Limb (tissue), 2 donors: ENCODE data around the gene ATP1A2.

Experiments used
- DNase-seq, 2 donors: peaks; one replicate each; pipeline ENCODE4 v3.0.0-alpha.2; 2016; ENCODE audit errors: extremely low spot score in 2 of 2

Gene ATP1A2

DNA sequence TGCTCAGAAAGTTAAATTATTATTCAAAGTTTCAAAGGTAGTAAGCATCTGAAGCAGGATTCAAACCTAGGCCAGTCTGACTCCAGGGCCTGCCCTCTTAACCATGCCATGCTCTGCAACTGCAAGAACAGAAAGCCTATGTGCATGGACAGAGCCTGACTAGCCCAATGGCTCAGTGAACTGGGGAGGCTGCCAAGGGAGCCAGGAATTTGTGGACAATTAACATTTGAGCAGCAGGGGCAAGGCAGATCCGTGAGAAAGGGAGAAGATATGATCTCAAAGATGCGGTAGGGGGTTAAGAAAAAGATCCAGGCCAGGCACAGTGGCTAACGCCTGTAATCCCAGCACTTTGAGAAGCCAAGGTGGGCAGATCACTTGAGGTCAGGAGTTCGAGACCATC, 29.4 kb downstream of the ATP1A2 start:
- no peak for DNase-seq

DNA sequence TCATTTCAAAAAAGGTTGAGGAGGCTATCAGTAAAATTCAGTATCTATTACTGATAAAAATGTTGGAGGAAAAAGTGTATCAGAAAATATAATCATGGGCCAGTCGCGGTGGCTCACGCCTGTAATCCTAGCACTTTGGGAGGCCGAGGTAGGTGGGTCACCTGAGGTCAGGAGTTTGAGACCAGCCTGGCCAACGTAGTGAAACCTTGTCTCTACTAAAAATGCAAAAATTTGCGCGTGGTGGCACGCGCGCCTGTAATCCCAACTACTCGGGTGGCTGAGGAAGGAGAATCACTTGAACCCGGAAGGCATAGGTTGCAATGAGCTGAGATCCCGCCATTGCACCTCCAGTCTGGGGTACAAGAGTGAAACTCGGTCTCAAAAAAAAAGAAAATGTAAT, 30.5 kb downstream of the ATP1A2 start:
- DNase-seq = no peak

DNA sequence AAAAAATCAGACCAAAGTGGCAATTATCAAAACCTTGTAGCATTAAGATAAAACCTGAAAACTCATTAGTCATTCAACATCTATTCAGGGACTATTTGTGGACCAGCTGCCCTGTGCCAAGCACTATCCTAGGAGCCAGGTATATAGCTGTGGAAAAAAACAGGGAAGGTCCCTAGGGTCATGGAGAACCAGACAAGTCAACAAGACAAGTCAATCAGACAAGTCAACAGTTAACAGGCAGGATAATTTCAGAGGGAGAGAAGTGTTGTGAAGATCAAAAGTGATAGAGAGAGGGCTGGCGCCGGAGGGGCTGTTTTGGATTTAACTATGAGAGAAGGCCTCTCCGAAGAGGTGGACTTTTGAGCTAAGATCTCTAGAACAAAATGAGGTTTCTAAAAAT, 32.6 kb downstream of the ATP1A2 start:
- no peak for DNase-seq

DNA sequence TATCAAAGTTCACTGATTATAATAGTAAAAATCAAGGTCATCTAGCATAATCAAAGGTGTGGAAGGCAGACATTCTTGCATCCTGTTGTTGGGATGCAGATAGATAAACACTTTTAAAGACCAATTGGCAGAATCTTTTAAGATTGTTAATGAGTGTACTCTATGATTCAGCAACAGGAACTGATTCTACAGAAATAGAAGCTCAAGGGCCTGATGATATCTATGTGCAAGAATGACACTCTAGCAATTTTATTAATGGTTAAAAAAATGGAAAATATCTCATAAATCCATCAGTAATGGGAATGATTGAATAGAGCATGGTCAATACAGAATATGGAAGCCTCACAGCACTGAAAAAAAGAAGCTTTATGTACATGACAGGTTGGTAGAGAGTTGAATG, 33.7 kb downstream of the ATP1A2 start:
- DNase-seq = no peak

DNA sequence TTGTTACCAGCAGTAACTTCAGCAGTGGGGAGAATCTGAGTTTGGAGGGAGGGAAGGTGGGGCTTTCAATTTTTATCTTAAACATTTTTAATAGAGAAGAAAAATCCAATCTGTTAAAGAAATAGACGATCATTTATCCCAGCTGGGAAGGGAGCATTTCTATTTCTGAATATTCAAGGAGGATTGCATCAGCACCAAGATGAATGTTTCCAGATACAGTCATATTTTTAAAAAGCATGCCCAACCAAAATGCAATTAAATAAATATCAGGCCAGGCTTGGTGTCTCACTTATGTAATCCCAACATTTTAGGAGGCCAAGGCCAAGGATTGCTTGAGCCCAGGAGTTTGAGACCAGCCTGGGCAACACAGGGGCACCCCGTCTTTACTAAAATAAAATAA, 34.2 kb downstream of the ATP1A2 start:
- no peak for DNase-seq

DNA sequence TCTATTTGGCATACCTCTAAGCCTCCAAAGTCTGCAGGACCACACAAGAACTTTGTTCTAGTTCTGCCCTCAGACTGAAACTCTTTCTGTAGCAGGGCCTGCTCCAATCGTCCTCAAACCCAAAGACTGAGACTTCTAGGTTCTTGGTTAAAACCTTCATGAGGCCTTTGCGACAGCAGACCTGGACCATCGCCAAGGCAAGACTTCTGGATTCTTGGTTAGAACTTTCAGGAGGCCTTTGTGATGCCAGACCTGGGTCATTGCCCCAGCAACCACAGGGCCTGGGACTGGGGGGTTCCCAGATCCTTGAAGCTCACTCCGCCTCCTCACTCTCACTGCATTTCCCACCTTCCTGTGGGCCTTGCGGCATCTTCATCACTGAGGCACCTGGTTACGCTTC, 35.7 kb downstream of the ATP1A2 start, which contains the start of gene ATP1A4:
Gene ATP1A4, plus strand, starts transcription at position 301 of the 400 bp plus-strand sequence. CDS start 438 bp downstream, outside the sequence.
- DNase-seq = no peak

DNA sequence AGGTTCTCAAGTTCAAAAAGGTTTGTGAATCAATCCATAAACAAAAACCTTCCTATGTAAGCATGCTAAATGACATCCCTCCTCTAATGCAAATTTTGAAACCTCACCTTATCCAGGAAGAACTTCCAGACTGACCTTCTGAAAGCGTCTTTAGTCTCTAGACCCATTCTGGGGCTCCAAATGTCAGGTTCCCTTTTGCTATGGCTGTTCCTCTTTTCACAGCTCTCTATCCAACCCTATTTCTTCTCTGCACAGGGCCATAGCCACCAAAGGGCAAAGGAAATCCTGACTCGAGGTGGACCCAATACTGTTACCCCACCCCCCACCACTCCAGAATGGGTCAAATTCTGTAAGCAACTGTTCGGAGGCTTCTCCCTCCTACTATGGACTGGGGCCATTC, 39.2 kb downstream of the ATP1A2 start:
- DNase-seq = no peak

DNA sequence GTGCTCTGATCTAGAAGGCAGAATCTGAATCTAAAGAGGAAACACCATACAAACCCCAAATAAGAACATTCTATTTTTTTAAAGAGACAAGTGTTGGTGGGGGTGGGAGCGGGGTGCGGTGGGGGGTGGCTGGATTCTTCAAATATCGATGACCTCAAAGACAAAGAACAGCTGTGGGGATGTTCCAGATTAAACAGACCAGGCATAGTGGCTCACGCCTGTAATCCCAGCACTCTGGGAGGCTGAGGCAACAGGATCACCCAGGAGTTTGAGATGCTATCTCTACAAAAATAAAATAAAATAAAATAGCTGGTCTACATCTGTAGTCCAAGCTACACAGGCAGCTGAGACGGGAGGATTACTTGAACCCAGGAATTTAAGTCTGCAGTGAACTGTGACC, 40.8 kb downstream of the ATP1A2 start:
- no peak for DNase-seq

DNA sequence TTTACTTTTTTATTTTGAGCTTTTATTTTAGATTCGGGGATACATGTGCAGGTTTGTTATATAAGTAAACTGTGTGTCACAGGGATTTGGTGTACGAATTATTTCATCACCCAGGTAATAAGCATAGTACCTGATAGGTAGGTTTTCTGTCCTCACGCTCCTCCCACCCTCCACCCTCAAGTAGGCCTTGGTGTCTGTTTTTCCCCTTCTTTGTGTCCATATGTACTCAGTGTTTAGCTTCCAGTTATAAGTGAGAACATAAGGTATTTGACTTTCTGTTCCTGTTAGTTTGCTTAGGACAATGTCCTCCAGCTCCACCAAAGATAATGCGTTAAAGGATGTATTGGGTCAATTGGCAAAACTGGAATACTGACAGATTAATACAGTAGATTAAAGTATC, 41.6 kb downstream of the ATP1A2 start:
- no peak for DNase-seq

DNA sequence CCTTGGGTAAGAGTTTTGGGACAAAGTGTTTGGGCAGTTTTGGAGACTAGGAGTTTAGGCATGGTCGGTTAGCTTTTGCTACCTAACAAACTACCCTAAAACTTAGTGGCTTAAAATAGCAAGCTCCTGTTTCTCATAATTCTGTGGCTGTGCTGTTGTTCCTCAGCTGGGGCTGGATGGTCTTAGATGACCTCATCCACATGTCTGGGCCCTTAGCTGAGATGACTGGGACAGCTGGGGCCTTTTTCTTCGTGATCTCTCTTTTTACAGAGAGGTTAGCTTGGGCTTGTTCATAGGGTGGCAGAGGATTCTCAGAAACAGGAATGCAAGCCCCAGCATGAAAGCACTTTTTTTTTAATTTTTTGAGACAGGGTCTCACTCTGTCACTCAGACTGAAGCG, 42.5 kb downstream of the ATP1A2 start:
- no peak for DNase-seq

DNA sequence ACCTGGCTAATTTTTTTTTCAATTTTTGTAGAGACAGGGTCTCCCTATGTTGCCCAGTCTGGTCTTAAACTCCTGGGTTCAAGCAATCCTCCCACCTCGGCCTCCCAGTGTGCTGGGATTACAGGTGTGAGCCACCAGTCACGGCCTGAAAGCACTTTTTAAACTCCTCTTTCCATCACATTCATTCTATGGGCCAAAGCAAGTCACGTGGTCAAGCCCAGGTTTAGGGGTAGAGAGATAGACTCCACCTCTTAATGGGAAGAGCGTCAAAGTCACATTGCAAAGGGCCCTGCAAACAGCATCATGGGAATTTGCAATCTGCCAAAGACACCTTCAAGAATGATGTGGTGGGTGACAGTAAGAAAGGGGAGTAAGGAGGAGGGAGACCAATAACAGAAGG, 43.0 kb downstream of the ATP1A2 start:
- DNase-seq = no peak

DNA sequence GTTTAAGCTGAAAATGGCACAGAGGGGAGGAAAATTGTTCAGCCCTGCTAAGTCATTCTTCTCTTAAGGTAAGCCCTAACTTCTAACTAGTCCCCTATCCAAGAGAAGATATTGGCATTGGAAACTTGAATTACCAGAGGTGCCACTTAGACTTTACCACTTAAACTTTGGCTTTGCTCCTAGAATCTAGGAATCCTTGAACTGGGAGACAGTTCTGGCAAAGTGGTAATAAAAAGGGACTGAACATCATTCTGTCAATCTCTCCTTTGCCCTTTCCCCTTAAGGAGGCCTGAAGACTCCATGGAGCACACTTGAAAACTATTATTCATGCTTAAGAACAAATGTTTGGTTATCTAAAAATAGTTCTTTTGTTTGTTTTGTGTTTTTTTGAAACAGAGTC, 44.3 kb downstream of the ATP1A2 start:
- no peak for DNase-seq

DNA sequence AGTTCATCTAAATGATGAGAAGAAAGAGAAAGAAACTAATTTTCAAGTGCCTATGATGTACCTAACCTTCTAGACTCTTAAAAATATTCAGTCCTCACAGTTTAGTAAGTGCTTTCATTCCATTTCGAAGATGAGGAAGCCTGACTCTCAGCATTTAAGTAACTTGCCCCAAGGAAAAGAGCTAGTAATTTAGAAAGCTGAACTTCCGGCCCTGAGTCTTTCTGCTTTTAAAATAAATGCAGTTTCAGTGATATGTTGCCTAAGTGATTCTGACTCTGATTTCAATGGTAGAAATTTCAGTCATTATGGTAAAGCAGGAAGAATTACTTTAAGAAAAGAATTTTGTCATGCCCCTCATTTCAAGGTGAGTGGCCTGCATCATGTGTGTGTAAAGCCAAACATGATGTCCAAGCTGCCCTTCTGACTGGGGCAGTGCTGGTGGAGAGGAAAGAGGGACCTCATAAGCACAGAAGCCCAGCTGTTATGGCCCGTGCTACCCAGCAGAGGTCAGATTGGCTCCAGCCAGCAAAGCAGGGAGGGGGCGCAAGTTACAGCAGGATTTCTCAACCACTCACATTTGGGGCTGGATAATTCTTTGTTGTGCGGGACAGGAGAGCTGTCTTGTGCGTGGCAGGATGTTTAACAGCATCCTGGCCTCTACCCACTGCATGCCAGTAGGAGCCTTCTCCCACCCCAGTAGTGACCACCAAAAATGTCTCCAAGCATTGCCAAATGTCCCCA, 46.6 kb downstream of the ATP1A2 start:
- DNase-seq = no peak

DNA sequence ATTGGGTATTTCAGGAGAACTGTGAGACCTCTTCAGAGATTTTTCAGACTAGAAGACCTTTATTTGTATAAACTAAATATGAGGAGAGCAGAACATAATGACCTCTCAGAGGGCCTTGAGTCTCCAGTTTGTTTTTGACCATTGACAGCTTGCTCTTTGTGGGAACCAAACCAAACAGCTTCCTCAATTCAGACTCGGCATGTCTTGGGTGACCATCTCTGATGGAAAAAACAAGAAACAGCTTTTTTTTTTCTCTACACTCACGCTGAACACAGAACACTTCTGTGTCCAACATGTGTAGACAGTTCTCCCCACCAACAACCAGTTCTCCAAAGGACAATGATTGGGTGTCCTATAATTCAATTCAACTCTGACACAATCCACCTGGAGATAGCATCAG, 47.4 kb downstream of the ATP1A2 start:
- DNase-seq = no peak

DNA sequence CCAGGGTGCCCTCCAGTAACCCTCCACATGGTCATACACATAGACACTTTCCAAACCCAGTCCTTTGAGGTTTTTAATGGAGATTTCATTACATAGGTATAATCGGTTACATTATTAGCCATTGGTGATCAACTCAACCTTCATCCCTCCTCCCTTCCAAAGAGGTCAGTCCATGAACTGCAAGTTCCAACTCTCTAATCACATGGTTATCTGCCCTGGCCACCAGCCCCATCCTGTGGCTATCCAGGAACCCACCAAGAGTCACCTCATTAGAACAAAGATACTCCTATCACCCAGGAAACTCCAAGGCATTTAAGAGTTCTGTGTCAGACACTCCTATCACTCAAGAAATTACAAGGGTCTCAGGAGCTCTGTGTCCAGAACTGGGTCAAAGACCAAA, 48.1 kb downstream of the ATP1A2 start:
- no peak for DNase-seq

DNA sequence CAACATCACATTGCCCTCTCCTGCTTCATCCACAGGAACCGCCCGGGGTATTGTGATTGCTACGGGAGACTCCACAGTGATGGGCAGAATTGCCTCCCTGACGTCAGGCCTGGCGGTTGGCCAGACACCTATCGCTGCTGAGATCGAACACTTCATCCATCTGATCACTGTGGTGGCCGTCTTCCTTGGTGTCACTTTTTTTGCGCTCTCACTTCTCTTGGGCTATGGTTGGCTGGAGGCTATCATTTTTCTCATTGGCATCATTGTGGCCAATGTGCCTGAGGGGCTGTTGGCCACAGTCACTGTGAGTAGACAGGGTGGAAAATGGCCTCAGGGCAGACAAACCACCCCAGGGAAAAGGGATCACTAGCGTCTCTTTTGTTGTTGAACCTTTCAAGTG, 48.6 kb downstream of the ATP1A2 start:
- no peak for DNase-seq

DNA sequence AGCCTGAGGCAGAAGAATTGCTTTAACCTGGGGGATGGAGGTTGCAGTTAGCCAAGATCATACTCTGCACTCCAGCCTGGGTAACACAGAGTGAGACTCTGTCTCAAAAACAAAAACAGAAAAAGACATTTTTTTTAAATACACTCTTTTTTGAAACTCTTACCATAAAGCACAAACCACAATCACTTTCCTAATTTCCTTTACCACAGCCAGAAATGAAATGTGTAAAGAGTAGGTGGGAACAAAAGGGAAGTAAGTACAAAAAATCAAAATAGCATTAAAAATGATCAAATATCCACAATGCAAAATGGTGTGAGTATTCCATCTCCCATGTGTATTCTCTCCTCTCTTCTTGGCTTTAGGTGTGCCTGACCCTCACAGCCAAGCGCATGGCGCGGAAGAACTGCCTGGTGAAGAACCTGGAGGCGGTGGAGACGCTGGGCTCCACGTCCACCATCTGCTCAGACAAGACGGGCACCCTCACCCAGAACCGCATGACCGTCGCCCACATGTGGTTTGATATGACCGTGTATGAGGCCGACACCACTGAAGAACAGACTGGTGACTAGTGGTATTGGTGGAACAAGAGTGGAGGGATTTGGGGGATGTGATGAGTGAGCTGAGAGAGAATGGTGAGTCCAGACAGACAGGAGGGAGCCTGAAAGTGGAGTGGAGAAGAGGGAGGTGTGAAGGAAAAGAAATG, 50.8 kb downstream of the ATP1A2 start:
- DNase-seq = no peak

DNA sequence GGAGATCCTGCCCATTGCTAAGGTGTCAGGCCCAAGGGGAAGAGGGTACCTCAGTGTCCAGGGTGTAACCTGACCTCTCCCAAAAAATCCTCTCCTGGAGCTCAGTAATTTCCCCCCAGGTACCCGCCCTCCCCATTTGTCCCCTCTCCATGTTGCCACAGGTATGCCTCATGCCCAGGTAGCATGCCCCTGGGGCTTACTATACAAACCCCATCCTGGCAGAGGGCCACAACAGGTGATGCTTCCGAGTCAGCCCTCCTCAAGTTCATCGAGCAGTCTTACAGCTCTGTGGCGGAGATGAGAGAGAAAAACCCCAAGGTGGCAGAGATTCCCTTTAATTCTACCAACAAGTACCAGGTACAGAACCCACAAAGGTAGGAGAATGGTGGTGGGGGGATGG, 51.5 kb downstream of the ATP1A2 start:
- DNase-seq = no peak

DNA sequence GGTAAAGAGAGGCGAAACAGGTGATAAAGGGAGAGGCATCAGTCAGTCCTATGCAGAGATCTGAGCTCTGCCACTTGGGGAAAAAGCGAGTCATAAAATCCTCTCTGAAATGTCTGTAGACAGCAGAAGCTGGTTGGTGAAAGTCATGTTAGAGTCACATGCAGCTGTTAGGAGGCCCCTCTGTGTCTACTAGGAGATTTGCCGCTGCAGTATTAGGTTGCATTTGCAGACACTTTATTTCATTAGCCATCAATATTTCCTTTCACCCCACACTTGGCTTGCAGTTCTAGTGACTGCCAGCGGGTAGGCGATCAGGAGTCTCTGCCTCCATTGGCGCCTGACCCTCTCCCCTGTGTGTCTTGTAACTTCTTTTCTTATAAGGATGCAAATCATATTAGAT, 52.0 kb downstream of the ATP1A2 start:
- DNase-seq = peak in 1 of 2 donors; percentile 48

DNA sequence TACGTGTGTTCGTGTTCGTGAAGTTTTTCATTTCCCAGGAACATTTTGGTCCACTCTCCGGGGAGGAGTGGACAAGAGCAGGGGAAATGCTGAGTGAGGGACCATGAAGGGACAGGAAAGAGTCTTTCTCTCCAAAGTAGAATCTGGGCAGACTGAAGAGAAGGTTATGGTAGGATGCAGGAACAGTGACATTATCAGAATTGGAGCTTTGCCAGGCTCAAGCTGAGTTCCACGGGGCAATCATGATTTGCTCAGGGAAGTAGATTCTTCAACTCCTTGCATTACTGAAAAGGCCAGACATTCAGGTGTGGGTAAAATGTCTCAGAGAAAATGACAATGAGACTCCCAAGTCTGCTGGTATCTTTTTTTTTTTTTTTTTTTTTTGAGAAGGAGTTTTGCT, 52.5 kb downstream of the ATP1A2 start:
- no peak for DNase-seq

DNA sequence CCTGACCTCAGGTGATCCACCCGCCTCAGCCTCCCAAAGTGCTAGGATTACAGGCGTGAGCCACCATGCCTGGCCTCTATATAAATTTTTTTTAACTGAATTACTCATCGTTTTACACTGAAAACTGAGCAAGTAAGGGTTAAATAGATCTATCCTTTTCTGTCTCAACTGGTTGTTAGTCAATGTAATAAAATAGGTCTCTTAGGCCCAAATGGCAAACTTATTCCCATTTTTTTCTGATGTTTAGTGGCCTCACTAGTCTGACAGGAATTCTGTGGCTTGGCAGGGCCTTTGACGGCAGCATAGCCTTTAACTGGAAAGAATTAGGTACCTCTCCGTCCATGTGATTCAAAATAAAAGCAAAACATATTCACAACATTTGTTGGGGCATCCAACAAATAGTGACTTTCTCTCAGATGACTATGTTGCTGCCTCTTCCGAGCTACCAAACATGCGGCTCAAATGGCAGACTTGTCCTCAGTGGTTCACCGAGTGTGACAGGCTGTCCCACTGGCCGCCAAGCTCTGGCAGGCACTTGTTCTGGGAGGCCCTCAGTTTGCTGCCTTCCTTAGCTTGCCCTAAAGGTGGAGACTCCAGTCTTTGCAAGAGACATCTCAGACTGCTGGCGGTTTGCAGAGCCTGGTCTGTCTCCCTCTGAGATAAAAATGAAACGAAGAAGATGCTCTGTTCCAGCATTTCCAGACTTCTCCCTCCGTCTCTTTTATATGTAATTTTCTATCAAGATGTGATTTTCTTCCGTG, 53.2 kb downstream of the ATP1A2 start:
- DNase-seq = no peak
